Psoas muscle (tissue), 8 donors: Measurements from ENCODE around the gene TRIM29. TPM values are rescaled to one million over a fixed set of nuclear protein-coding genes. Genes with fewer than 3 reads are reported as not detected.

Source experiments
- ATAC-seq, 4 donors: fragments of 200-7000 bp; cut with Tn5 transposase; one replicate each; pipeline ENCODE4 v1.9.1; 2020; ENCODE audit warnings: moderate library complexity in 3 of 4, mild to moderate bottlenecking in 2 of 4
- DNase-seq, 2 donors: peaks; one replicate each; pipeline ENCODE4 v3.0.0-alpha.2; 2020
- H3K27ac ChIP-seq: fragments of 200-600 bp; one replicate; pipeline ENCODE4 v1.8.0; 2022
- H3K27me3 ChIP-seq, 3 donors: fragments of 200-600 bp in 1 of 3; one replicate each; pipeline versions ENCODE4 v1.6.1 to v1.8.0; 2013 to 2022; ENCODE audit warnings: low read length in 2 of 3, mild to moderate bottlenecking in 2 of 3, moderate library complexity in 1 of 3; ENCODE audit not compliant: insufficient read depth in 3 of 3
- H3K36me3 ChIP-seq, 2 donors: fragments of 200-600 bp in 1 of 2; one replicate each; pipeline versions ENCODE4 v1.6.1 to v1.8.0; 2013 to 2022; ENCODE audit warnings: low read depth in 1 of 2, mild to moderate bottlenecking in 1 of 2, moderate library complexity in 1 of 2; ENCODE audit not compliant: insufficient read depth in 1 of 2
- H3K4me1 ChIP-seq: fragments of 200-600 bp; one replicate; pipeline ENCODE4 v1.8.0; 2022
- H3K4me3 ChIP-seq: fragments of 200-600 bp; one replicate; pipeline ENCODE4 v1.8.0; 2022; ENCODE audit warnings: mild to moderate bottlenecking
- H3K9me3 ChIP-seq: fragments of 200-600 bp; one replicate; pipeline ENCODE4 v1.8.0; 2022
- CTCF ChIP-seq: fragments of 200-600 bp; IDR thresholded peaks from one replicate; pipeline ENCODE4 v1.8.0; 2022; ENCODE audit warnings: antibody characterized with exemption
- WGBS, 3 donors: extraction: QIAGEN DNeasy Blood & Tissue Kit; methylation state at CpG; one replicate each; pipeline versions ENCODE4 v1.1.6 to v1.1.7; 2013; 5-methylcytosine and 5-hydroxymethylcytosine counted together
- intact Hi-C, 2 donors: fragments of 100-400 bp; cut with DNase I; formaldehyde crosslinking; loops; one replicate each; pipeline versions ENCODE4 v1.11.0 to v1.14.2; 2022
- polyA plus RNA-seq, 3 donors: library from polyadenylated mRNA; stranded (reverse); fragments of 200-250 nt; gene quantifications; one replicate each; pipeline ENCODE4 v1.2.3, GENCODE V29; 2013
- total RNA-seq, 4 donors: library from RNA; stranded (reverse); fragmentation: NEBNext Ultra II Directional in 2 of 4; extraction: Animal tissue kit (Norgen Biotek cat#: 25700) in 2 of 4; gene quantifications; one replicate each; pipeline versions ENCODE4 v1.2.1 to v1.2.4, GENCODE V29; 2021 to 2023
- donor health status: healthy with polysubstance abuse.
- donor health status: DM: no; HTN: no; CAD: no; lungs with moderate emphysema.
- donor health status: Bipolar disorder and iron deficiency.
- donor health status: healthy.
- donor health status: DM: yes; HTN: yes; CAD: no.
- donor health status: DM: no; HTN: no; CAD: no.
- donor health status: DM: no; HTN: no; CAD: no.
- donor health status: DM: yes; HTN: yes; CAD: no.

TRIM29 gene
- total and polyA plus RNA-seq, 7 donors: 0.09 to 0.91 (median 0.37) TPM; not detected in 2

- intact Hi-C loops: no loop called here
- TF ChIP-seq CTCF: no peak
- ATAC-seq: no peak
- H3K27ac ChIP-seq: no peak overlapping the region
- no peak overlapping the region for H3K4me3 ChIP-seq
- no peaks in the 10 kb centered on the region for H3K9me3 ChIP-seq
- DNase-seq: no peak
- H3K36me3 ChIP-seq: no peaks in the 10 kb centered on the region
- H3K27me3 ChIP-seq: peaks cover 0 to 6% (median 4%) of the 10 kb centered on the region in 3 donors
- no peaks in the 10 kb centered on the region for H3K4me1 ChIP-seq
- WGBS, 3 donors: 85 to 93% (median 89%) methylated on average over 2 of the region's 2 CpGs
Measured at GRCh38 chr11:120135838-120136237, 2.1 kb downstream of the TRIM29 start.

- DNase-seq: no peak
- no peak for ATAC-seq
- intact Hi-C loops: no loop called here
- WGBS, 3 donors: 94 to 99% (median 95%) methylated on average over 5 of the region's 5 CpGs
- H3K36me3 ChIP-seq: no peaks in the 10 kb centered on the region
- H3K9me3 ChIP-seq: no peaks in the 10 kb centered on the region
- H3K27me3 ChIP-seq: peaks cover 0 to 4% (median 4%) of the 10 kb centered on the region in 3 donors
- no peaks in the 10 kb centered on the region for H3K4me1 ChIP-seq
- no peak overlapping the region for H3K4me3 ChIP-seq
- H3K27ac ChIP-seq: no peak overlapping the region
- TF ChIP-seq CTCF: no peak
Measured at GRCh38 chr11:120134931-120135228, 3.0 kb downstream of the TRIM29 start.

- H3K27me3 ChIP-seq: peaks cover 0 to 4% (median 0%) of the 10 kb centered on the region in 3 donors
- no peak overlapping the region for H3K4me3 ChIP-seq
- TF ChIP-seq CTCF: no peak
- H3K27ac ChIP-seq: no peak overlapping the region
- 88 to 92% (median 89%) methylated on average over 14 of the region's 14 CpGs for WGBS, 3 donors
- no peaks in the 10 kb centered on the region for H3K4me1 ChIP-seq
- intact Hi-C loops: no loop called here
- no peak for DNase-seq
- no peak for ATAC-seq
- H3K9me3 ChIP-seq: no peaks in the 10 kb centered on the region
- no peaks in the 10 kb centered on the region for H3K36me3 ChIP-seq
Measured at GRCh38 chr11:120134106-120134930, 3.6 kb downstream of the TRIM29 start.

- no peaks in the 10 kb centered on the region for H3K9me3 ChIP-seq
- peaks cover 0 to 4% (median 0%) of the 10 kb centered on the region in 3 donors for H3K27me3 ChIP-seq
- no peak for ATAC-seq
- no peaks in the 10 kb centered on the region for H3K36me3 ChIP-seq
- H3K4me1 ChIP-seq: no peaks in the 10 kb centered on the region
- DNase-seq: no peak
- no peak for TF ChIP-seq CTCF
- H3K4me3 ChIP-seq: no peak overlapping the region
- intact Hi-C loops: no loop called here
- H3K27ac ChIP-seq: no peak overlapping the region
- 90 to 94% (median 94%) methylated on average over 11 of the region's 11 CpGs for WGBS, 3 donors
Measured at GRCh38 chr11:120133216-120134105, 4.5 kb downstream of the TRIM29 start.
